ELF-1 (cell line): Measurements from ENCODE around the gene WSCD2.

Experiments
- DNase-seq: peaks from one replicate; pipeline ENCODE4 v3.0.0-alpha.2; 2016; ENCODE audit warnings: low read depth, low spot score

WSCD2 gene

GRCh38 chr12:108235197-108235984, 106.3 kb downstream of the WSCD2 start:
- peak; percentile 60 for DNase-seq

GRCh38 chr12:108235985-108236263, 106.8 kb downstream of the WSCD2 start:
- no peak for DNase-seq

GRCh38 chr12:108236366-108236765, 107.3 kb downstream of the WSCD2 start:
- no peak for DNase-seq

GRCh38 chr12:108237272-108237671, 108.2 kb downstream of the WSCD2 start:
- peak; percentile 49 for DNase-seq

- no peak for DNase-seq
These were observed 109.4 kb downstream of the WSCD2 start for GRCh38 chr12:108238474-108238873.

DNA sequence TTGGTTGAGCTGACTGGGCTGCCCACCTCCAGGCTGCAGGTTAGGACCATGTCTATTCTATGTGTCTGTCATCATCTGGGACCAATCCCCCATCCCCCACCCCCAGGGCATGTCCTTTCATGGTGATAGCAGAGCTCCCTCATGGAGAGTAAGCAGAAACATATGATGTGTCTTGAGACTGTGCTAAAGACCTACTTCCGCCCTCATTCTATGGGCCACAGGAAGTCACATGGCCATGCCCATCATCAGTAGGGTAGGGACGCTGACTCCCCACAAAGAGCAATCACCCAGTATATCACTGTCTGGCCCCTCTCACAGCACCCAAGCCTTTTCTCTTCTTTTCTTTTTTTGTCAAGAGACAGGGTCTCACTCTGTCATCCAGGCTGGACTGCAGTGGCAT, 110.3 kb downstream of the WSCD2 start:
- DNase-seq = no peak

- peak; percentile 51 for DNase-seq
These were observed 111.1 kb downstream of the WSCD2 start for GRCh38 chr12:108240027-108240785.

DNA sequence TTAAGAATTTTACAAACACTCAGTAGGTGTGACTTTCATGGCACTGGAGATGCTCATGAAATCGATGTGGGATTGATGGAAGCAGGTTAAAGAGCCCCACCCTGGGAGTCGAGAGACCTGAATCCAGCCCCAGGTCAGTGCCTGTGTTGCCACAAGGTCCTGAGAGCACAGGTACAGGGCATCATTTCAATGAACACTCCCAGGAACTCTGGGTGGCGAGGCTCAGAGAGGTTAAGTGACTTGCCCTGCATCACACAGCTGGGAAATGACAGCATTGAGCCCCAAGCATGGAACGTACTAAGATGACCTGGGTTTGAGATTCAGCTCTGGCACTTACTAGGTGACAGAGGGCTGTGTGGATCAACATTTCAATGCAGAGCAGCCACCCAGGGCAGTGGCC, 111.8 kb downstream of the WSCD2 start:
- DNase-seq = no peak

DNA sequence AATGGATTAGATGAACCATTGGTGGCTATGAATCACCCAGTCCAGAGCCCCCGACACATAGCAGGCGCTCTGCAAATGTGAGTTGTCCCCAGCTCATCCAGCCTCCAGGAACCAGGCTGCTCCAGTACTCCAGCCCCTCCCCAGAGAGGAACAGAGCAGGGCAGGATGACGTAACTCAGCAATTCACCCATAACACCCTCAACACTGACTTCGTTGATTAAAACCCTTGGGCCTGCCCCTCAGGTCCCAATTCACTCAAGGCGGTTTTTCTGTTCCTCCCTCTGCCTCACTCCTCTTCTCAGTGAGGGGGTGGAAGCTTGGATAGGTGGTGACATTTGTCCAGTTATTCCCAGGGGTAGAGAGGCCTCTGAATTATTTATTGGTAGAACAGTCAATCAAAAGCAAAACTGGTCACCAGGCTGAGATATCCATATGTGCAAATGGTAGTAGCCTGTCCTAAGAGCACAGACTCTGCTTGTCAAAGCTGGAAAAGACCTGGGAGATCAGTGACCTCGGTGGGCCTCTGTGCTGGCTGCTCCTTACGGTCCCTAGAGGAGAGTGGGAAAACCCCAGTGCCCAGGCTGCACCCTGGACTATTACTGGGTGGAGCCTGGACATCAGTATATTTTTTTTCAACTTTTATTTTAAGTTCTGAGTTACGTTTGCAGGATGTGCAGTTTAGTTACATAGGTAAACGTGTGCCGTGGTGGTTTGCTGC, 113.1 kb downstream of the WSCD2 start:
- peak; percentile 75 for DNase-seq

DNA sequence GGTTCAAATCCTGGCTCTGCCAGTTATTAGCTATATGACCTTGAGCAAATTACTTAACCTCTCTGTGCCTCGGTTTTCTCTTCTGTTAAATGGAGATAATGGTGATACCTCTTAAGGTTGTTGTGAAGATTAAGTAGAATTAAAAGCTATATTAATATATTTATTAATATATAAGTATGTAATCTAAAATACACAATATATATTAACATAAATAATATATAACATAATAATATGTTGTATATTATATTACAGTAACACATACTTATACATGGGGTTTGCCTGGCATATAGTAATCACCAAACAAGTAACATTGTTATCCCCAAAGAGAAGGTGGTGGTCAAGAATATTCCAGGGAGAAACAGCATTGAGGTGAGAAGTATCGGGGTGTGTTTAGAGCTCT, 118.0 kb downstream of the WSCD2 start:
- DNase-seq = no peak

GRCh38 chr12:108248011-108248410, 118.9 kb downstream of the WSCD2 start:
- no peak for DNase-seq

- DNase-seq = no peak
These were observed 123.4 kb downstream of the WSCD2 start for GRCh38 chr12:108252523-108252922.

- DNase-seq = no peak
These were observed 124.5 kb downstream of the WSCD2 start for GRCh38 chr12:108253540-108253939.

GRCh38 chr12:108254030-108254429, 124.9 kb downstream of the WSCD2 start:
- DNase-seq = no peak

DNA sequence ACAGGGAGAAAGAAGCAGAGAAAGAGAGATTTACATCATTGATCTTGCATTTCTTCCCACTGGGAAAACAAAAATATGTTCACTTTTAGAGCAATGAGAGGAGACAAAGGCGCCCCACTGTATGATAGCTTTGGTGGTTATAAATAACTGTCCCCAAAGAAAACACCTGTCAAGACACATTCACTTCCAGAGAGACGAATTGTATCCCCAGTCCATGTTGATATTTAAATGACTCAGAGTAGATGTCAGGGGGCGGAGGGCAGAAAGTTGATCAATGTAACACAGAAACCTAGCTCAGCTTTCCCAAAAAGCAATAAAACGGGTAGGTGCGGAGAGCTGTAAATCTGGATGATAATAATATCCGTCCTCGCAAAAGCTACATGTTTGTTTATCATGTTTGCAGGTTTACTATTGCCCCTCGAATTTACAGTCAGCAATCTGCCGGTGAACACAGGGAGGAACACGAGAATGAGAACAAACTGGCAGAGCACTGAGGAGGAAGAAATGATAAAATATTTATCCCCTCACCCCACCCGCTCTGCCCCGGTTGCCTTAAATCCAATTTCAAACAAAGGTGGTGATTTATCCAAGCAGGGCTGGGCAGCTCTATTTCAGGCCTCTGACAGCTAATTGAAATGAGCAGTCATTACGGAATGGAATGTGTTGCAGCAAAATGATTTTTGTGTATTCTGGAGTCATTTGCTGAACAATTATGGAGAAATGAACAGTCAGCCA, 125.6 kb downstream of the WSCD2 start:
- no peak for DNase-seq

- DNase-seq = no peak
These were observed 126.1 kb downstream of the WSCD2 start for GRCh38 chr12:108255252-108255602.

- DNase-seq = no peak
These were observed 127.9 kb downstream of the WSCD2 start for GRCh38 chr12:108257004-108257403.

GRCh38 chr12:108257610-108258106, 128.6 kb downstream of the WSCD2 start:
- no peak for DNase-seq

- no peak for DNase-seq
These were observed 131.0 kb downstream of the WSCD2 start for GRCh38 chr12:108260039-108260438.

DNA sequence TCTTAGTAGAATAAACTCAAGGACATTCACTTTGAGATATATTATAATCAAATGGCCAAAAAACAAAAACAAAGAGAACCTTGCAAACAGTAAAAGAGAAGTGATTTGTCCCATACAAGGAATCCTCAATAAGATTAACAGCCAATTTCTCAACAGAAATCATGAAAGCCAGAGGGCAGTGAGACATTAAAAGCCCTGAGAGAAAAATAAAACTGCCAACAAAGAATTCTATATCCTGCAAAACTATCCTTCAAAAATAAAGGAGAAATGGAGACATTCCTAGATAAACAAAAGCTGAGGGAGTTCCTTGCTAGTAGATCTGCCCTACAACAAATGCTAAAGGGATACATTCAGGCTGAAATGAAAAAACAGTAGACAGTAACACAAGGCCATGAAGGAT, 131.9 kb downstream of the WSCD2 start:
- DNase-seq = no peak

DNA sequence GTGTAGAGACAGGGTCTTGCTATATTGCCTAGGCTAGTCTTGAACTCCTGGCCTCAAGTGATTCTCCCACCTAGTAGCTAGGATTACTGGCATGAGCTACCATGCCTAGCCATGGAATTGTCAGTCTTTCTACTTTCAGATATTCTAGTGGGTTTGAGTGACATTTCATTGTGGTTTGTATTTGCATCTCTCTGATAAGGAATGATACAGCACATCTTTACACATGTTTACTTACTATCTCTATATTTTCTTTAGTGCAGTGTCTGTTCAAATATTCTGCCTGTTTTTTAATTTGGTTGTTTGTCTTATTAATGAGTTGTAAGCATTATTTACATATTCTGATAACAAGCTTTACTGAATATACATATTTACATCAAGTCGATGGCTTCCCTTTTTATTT, 136.4 kb downstream of the WSCD2 start:
- no peak for DNase-seq

DNA sequence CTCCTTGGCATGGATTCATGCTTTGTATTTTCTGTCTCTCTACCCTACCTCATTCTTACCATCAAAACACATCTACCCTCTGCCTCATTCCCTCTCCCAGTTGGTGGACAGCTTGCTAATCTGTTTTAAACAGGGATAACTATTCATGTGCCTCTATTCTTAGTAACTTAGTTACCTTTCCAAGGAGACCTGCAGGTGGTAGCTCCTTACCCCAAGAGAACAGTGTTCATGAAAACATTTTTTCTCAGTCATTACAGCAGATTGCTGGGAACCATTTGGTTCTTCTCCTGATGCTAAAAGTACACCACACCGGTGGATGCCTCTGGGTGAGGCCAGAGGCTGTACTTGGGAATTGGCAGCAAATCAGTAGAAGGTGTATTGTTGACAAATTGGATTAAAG, 137.0 kb downstream of the WSCD2 start:
- DNase-seq = no peak
